C1 segment of cervical spinal cord (tissue), 14 donors: Measurements from ENCODE around the gene TIMP4.

ENCODE experiments used
- DNase-seq, 14 donors: peaks; one replicate each; lab custom pipeline; 2025; lab: John Stamatoyannopoulos, UW

Gene TIMP4

GRCh38 chr3:12158387-12159226 lies at the start of gene TIMP4:
Gene TIMP4 (minus strand): TSS chr3:12158912. CDS start chr3:12158840, 72 bp downstream.
- peak in 4 of 14 donors; percentile 20 to 52 (median 33) for DNase-seq

GRCh38 chr3:12205171-12205570 lies 46.5 kb upstream of the TIMP4 start:
- no peak for DNase-seq

GRCh38 chr3:12201813-12202212 lies 43.1 kb upstream of the TIMP4 start:
- DNase-seq: no peak

DNA sequence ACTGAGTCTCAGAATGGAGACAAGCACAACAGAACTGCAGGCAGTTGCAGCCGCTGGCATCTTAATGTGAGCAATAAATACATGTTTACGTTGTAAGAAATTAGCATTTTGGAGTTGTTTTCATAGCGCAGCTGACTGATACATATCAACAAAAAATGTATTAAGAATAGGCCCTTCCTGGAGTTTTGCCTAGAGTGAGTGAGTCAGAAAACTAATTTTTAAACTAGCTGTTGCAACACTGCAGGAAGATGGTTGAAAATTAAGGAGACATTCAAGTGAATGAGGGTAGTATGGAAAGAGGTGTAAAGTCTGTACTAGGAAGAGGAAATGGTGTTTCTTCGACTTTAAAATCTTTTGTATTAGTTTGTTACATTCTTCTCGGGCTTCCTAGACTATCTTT lies 39.6 kb upstream of the TIMP4 start:
- no peak for DNase-seq

DNA sequence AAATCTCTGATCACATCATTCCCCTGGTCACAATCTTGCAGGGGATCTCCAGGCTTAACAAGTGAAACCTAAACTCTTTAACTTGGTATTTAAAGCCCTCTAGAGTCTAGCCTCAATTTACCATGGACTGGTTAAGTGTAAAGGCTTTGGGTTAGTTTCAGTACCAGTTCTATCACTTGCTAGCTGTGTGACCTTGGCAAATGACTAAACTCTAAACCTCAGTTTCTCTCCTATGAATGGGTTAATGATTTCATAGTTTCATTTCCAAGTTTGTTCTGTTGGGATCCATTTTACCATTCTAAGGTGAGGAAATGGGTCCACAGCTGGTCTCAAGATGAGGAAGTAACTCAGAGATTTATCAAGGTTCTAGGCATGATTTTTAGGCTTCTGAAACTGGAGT lies 38.8 kb upstream of the TIMP4 start:
- no peak for DNase-seq

DNA sequence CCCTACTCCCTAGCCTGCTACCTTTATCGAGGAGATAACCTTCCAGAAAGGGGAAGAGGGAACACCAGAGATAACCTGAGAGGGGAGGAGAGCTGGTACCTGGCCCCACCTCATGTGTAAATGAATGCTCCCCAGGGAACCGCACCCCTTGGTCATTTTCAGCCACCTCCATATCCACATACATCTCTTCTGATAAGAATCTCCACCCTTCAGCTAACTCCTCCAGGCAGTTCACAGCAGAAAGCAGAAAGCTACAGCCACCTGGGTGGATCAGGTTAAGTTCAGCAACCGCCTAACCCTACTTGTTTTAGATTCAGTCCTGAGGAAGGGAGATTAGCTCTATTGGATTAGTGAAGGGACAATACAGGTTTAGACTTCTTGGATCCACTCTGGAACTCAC lies 38.0 kb upstream of the TIMP4 start:
- no peak for DNase-seq

DNA sequence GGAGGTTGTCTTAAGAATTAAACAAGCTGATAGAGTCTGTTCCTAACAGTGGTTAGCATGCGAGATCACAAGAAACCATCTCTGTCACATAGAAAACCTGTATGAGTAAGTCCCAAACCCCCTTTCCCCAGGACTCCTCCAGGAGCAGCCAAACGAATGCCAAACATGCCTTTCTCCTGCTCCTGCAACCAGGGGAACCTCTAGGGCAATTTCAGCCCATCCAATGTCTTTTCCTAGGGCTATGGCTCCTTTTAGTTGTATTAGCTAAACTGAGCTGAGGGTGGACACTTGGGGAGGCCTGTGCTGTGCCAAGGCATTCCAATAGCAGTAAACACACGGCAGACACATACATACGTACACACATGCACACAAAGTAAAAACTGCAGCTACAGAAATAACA lies 36.5 kb upstream of the TIMP4 start:
- no peak for DNase-seq

- DNase-seq: no peak
Measured at GRCh38 chr3:12194669-12195161, 36.0 kb upstream of the TIMP4 start.

GRCh38 chr3:12194209-12194608 lies 35.5 kb upstream of the TIMP4 start:
- no peak for DNase-seq

- no peak for DNase-seq
Measured at GRCh38 chr3:12193485-12194165, 34.9 kb upstream of the TIMP4 start.

DNA sequence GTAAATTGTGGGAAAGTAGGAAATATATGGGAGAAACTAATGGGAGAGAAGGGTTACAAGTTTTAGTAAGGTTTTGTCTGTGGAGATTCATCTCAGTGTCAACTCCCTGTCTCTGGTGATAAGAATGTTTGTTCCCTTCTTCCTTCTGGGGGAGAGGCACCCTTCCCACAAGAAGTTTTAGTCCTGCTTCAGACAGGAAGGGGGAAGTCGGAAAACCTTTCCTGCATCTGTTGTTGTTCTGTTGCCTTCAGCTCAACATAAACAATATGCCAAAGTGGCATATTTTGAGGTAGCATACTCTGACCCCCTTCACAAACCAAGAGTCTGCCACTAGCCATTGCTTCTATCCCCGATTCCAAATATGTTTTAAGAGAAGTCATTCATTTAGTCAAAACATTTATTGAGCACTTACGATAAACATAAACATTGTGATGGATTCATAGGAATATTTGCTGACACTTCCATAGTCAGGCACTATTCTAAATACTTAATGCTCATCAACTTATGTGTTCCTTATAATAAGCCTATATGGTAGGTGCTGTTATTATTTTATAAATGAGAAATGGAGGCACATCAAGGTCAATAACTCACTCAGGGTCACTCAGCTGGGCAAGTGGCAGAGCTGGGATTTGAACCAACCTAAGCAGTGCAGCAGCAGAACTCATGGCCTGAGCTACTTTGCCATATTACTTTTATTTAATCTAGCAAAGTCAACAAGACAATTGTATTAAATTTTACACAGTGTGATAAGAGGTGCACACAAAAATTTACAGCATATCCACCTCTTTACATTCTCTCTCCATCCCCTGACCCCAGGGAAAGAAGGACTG lies 34.2 kb upstream of the TIMP4 start:
- no peak for DNase-seq

- no peak for DNase-seq
Measured at GRCh38 chr3:12192173-12192572, 33.5 kb upstream of the TIMP4 start.

- DNase-seq: no peak
Measured at GRCh38 chr3:12191559-12191958, 32.8 kb upstream of the TIMP4 start.

GRCh38 chr3:12190832-12191231 lies 32.1 kb upstream of the TIMP4 start:
- no peak for DNase-seq

DNA sequence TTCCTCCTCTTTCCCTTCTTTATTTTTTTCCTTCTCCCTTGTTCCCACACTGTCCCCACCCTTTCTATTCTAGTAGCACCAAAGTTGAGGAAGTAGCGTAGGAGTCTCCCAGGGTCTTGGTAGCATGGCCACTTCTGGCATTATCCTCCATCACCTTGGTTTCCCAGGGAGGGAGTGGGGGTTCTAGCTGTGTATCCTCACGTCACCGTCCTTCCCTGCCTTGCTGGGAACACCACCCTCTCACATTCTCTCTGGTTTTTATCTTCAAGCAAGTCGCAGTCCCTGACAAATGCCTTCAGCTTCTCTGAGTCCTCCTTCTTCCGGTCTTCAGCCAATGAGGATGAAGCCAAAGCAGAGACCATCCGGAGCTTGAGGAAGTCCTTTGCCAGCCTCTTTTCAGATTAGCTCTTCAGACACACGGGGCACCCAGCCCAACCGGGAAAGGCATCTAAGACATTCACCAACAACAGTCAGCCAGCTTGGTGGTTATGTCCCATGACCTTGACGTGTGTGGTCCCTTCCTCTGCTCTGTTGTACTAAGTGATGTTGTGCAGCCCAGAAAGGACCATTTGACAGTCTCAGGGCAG lies 31.6 kb upstream of the TIMP4 start:
- DNase-seq: no peak

DNA sequence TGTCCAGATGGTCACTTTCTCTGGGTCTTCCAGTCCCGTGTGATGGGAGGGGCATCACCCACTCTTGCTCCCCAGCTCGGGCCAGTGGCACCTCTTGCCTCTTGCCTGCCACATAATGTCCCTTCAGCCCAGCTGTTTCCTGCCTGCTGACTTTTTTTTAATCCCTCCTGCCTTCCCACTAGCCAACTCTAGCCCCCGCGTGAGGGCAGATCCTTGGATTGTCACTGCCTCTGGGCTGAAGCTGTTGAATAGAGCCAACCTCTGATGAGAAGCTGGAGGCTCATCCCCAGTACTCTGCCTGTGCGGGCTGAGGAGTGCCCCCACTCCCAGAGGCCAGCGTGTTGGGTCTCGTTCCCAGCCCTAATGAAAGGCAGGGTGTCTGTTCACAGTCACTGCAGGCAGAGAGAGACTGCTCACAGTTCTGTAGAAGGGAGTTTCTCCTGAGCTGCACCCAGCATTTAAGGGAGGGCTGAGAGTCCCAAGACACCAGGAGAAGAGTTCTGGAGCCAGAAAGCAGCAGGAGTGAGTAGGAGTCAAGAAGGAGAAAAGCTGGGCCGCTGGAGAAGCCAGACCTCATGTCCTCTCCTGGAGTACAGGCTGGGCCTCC lies 30.1 kb upstream of the TIMP4 start:
- no peak for DNase-seq

DNA sequence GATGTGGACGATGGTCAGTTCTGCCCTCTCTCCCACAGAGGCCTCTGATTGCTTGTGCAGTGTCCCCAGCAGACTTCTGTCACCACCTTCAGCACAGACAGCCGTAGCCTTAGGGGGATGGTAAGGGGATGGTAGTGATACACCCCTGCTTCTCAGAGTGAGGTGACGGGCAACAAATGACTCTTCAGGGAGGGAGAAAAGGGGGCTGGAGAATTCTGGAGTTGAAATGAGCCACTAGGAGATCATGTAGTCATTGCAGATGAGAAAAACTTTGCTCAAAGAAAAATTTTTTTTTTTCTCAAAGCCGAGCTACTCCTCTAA lies 29.6 kb upstream of the TIMP4 start:
- DNase-seq: no peak

DNA sequence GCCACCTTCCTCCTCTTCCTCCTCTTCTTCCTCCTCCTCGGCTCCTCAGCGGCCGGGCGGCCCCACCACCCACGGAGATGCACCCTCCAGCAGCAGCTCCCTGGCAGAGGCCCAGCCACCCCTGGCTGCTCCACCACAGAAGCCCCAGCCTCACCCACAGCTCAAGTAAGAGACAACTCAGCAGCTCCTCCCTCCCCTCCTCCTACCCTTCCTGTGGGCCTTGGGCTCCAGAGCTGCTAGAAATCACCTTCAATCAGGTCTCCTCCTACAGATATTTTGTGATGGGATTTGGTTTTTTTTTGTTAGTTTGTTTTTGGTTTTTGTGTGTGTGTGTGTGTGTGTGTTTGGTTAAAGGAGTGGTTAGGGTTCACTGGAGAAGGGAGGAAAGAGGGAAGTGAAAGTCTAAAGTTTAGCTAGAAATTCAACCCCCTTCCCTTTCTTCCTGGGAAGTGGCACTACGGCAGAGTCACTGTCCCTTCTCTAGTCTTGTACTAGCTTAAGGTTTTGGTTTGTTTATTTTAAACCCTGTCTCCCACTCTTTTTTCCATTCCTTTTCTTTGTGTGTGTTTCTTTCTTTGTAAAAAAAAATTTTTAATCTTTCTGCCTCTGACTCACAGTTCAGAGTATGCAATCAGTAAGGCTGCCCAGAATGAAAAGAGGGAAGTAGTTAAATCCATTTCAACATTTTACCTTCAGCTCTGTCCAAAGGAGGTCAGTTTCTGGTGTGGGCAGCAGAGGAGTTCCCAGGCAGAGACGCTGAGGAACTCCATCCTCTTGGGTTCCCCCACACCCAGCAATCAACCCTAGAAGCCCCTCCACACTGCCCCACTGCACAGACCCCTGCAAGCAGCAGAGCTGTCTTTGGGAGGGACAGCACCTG lies 29.0 kb upstream of the TIMP4 start:
- peak in 7 of 14 donors; percentile 6 to 36 (median 19) for DNase-seq

DNA sequence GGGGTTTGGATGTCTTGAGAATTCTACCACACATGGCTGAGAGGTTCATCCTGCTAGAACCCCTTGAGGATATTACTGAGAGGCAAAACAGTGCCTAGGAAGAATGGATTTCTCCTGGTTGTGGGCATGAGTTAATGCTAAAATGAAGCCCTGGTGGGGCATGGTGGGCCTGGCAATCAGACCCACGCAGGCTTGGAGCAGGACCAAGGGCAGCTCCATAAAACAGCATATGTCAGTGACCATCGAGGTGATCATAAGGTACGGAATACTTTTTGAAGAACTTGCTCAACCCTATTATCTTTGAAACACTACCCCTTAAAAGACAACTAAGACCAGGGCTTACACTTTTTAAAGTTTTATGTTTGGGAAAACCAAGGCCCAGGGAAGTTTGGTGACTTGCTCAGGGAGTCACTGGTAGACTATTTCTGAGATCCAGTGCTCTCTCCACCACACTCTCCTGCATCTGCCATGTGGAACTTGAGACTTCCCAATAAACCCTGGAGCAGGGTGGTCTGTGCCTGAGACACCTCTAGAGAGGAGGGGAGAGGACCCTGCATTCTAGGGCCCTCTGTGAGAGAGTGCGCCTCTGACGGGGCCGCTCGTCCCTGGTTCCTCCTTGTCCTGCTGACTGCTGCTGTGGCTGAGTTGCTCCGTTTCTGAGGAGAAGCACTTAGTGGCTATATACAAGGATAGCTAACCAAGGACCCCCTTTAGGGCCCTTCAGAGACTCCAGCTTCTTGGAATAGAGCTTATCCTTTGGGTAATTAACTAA lies 28.0 kb upstream of the TIMP4 start:
- DNase-seq: no peak

DNA sequence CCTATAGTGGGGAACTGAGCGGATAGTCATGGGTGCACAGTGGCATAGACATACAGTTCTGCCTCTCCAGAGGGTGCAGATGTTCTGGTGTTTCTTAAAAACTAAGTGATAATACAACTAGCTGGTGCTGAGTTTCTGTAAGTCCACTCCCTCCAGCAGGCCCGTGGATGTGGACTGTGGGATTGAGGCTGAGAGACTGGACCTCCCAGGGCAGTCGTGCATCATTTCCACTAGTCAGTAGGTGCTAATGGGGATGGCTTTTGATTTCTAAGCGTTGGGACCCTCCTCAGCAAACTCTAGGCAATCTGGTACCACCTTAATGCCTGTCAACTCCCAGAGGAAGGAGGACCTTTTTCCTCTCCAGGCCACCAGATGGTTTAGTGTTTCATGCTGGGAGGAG lies 27.3 kb upstream of the TIMP4 start:
- no peak for DNase-seq
